Hematopoietic multipotent progenitor cell treated with erythropoietin and hydrocortisone succinate and interleukin-3 and kit ligand, for 6 days (in vitro differentiated cells): ENCODE measurements around the gene MAP3K7.
"Not testable (repeated sequence)": the region's sequence is repeated elsewhere in the genome, so short reads cannot be mapped to it uniquely, and the experiment has no call there.

ENCODE experiments used
- DNase-seq: peaks from one replicate; pipeline ENCODE4 v3.0.0-alpha.2; 2015

MAP3K7 gene

GRCh38 chr6:90575267-90575666 lies 11.6 kb downstream of the MAP3K7 start:
- no peak for DNase-seq

GRCh38 chr6:90574610-90575009 lies 12.3 kb downstream of the MAP3K7 start:
- peak; percentile 42 for DNase-seq

- DNase-seq, result peak; percentile 15
Measured at GRCh38 chr6:90573624-90574023, 13.2 kb downstream of the MAP3K7 start.

GRCh38 chr6:90572856-90573255 lies 14.0 kb downstream of the MAP3K7 start:
- DNase-seq, result no peak

- DNase-seq, result no peak
Measured at GRCh38 chr6:90569223-90569622, 17.6 kb downstream of the MAP3K7 start.

GRCh38 chr6:90567682-90568081 lies 19.2 kb downstream of the MAP3K7 start:
- not testable (repeated sequence) for DNase-seq

GRCh38 chr6:90562341-90562740 lies 24.5 kb downstream of the MAP3K7 start:
- DNase-seq, result not testable (repeated sequence)

GRCh38 chr6:90559931-90560330 lies 26.9 kb downstream of the MAP3K7 start:
- peak; percentile 22 for DNase-seq

GRCh38 chr6:90557006-90557405 lies 29.9 kb downstream of the MAP3K7 start:
- no peak for DNase-seq

GRCh38 chr6:90547991-90548390 lies 38.9 kb downstream of the MAP3K7 start:
- no peak for DNase-seq

GRCh38 chr6:90547079-90547478 lies 39.8 kb downstream of the MAP3K7 start:
- no peak for DNase-seq

- DNase-seq, result no peak
Measured at GRCh38 chr6:90545448-90545847, 41.4 kb downstream of the MAP3K7 start.

- no peak for DNase-seq
Measured at GRCh38 chr6:90544741-90545140, 42.1 kb downstream of the MAP3K7 start.

- no peak for DNase-seq
Measured at GRCh38 chr6:90544081-90544480, 42.8 kb downstream of the MAP3K7 start.

GRCh38 chr6:90541221-90541620 lies 45.7 kb downstream of the MAP3K7 start:
- no peak for DNase-seq

GRCh38 chr6:90538278-90539046 lies 48.4 kb downstream of the MAP3K7 start:
- peak; percentile 23 for DNase-seq

GRCh38 chr6:90537723-90538258 lies 49.1 kb downstream of the MAP3K7 start:
- peak; percentile 61 for DNase-seq

GRCh38 chr6:90537027-90537426 lies 49.8 kb downstream of the MAP3K7 start:
- DNase-seq, result no peak

GRCh38 chr6:90536520-90536919 lies 50.4 kb downstream of the MAP3K7 start:
- no peak for DNase-seq

- no peak for DNase-seq
Measured at GRCh38 chr6:90534337-90535025, 52.4 kb downstream of the MAP3K7 start.

GRCh38 chr6:90533615-90534336 lies 53.1 kb downstream of the MAP3K7 start:
- no peak for DNase-seq

- peak; percentile 74 for DNase-seq
Measured at GRCh38 chr6:90530882-90531281, 56.0 kb downstream of the MAP3K7 start.

GRCh38 chr6:90525421-90525820 lies 61.5 kb downstream of the MAP3K7 start:
- DNase-seq, result no peak
